Fibroblast of pulmonary artery (primary cell): ENCODE measurements around the gene PPARG.
"Not testable (repeated sequence)": the region's sequence is repeated elsewhere in the genome, so short reads cannot be mapped to it uniquely, and the experiment has no call there.

Source experiments
- DNase-seq: peaks from one replicate; pipeline ENCODE4 v3.0.0-alpha.2; 2010; ENCODE audit warnings: low read depth
- H3K4me3 ChIP-seq: replicated peaks from 2 replicates; pipeline ENCODE4 v1.5.1; 2011; ENCODE audit warnings: low read depth, mild to moderate bottlenecking, control low read depth, low read length, moderate library complexity
- CTCF ChIP-seq: IDR thresholded peaks from 2 replicates; pipeline ENCODE4 v1.5.1; 2011; ENCODE audit warnings: mild to moderate bottlenecking, control low read depth, low read length, inconsistent platforms; ENCODE audit errors: missing control alignments

The PPARG gene

DNA sequence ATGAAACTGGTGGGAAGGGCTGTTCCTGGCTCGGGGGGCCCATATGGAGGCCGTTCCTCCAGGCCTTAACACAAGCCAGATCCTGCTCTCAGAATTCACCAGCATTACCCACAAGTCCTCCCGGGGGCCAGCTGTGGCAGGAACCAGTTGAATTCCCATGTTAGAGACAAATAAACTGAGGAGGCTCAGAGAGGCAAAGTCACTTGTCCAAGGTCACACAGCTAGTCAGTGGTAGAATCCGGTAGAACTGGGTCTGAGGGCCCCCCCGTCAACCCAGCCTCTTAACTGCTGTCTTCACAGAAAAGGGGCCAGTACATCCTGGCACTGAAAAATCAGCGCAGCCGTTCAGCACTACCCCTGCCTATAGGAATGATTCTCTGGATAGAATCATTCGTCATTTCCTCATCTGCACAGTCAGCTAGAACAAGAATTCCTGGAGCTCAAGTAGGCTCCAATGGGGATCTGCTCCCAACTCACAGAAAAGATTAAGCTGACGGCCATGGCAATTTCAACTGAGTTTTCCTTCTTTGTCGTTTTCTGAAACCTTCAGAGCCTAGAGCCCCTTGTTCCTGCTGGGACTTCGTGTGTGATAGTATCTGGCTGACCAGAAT, 183.2 kb downstream of the PPARG start:
- H3K4me3 ChIP-seq: no peak overlapping the region
- DNase-seq: no peak
- no peak for TF ChIP-seq CTCF

GRCh38 chr3:12472796-12473195, 183.9 kb downstream of the PPARG start:
- no peak overlapping the region for H3K4me3 ChIP-seq
- DNase-seq: no peak
- no peak for TF ChIP-seq CTCF

GRCh38 chr3:12473511-12473910, 184.6 kb downstream of the PPARG start:
- TF ChIP-seq CTCF: no peak
- H3K4me3 ChIP-seq: no peak overlapping the region
- no peak for DNase-seq

- DNase-seq: peak; percentile 68
- TF ChIP-seq CTCF: no peak
Observed at GRCh38 chr3:12476238-12476897, 187.5 kb downstream of the PPARG start.

DNA sequence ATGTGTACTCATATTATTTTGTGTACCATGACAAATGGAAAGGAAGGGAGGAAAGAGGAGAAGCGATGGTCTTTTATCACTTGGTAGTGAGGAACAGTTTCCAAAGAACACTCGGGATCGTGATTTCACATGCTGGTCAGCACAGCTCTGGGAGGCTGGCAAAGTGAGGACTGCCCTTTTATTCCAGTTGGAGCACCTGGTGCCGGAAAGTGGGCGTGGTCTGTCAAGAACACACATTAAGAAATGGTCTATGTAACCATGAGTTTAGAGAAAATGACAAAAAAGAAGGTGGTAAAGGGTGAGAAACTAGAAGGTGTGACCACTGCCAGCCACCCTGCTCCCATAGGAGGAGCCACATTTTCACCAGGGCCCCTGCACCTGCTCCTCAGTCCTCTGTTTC, 188.4 kb downstream of the PPARG start:
- TF ChIP-seq CTCF: no peak
- no peak overlapping the region for H3K4me3 ChIP-seq
- no peak for DNase-seq

More at GRCh38 chr3:12476238-12476897, 187.5 kb downstream of the PPARG start:
- no peak overlapping the region for H3K4me3 ChIP-seq

- no peak for DNase-seq
- TF ChIP-seq CTCF: no peak
- H3K4me3 ChIP-seq: no peak overlapping the region
Observed at GRCh38 chr3:12478326-12478725, 189.5 kb downstream of the PPARG start.

DNA sequence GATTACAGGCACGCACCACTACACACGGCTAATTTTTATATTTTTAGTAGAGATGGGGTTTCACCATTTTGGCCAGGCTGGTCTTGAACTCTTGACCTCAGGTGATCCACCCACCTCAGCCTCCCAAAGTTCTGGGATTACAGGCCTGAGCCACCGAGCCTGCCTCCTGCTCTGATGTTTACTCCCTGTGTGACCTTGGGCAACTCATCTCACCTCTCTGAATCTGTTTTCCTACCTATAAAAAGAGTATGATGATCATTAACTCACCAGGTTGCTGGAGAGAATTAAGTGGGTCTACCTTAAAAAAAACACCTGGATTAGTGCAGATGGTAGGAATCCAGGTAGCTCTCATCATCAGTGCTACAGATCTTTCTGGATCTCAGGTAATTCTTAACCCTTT, 190.3 kb downstream of the PPARG start:
- not testable (repeated sequence) for H3K4me3 ChIP-seq, DNase-seq
